ENCODE results near the gene MLXIP.
"Not testable (repeated sequence)": the region's sequence is repeated elsewhere in the genome, so short reads cannot be mapped to it uniquely, and the experiment has no call there.

GRCh38 chr12:122105496-122105895 is 26.9 kb downstream of the MLXIP start:
- TF ChIP-seq CHD2 (IDR thresholded peaks at IDR 0.05; ENCODE audit: low read length); POLR2AphosphoS5 (IDR thresholded peaks at IDR 0.05; ENCODE audit: low read depth, low read length); CTCF (IDR thresholded peaks at IDR 0.05; ENCODE audit: control extremely low read depth in 1 of 3, insufficient read depth in 1 of 3, low read depth in 1 of 3, low read length in 3 of 3); TAF1 (IDR thresholded peaks at IDR 0.05; ENCODE audit: low read depth, low read length); SP4 (IDR thresholded peaks at IDR 0.05; ENCODE audit: low read length); MAX (IDR thresholded peaks at IDR 0.05); ATF2 (IDR thresholded peaks at IDR 0.05; ENCODE audit: low read length): not testable (repeated sequence)
